ENCODE results near the gene TNFAIP8L2.
"Not testable (repeated sequence)": the region's sequence is repeated elsewhere in the genome, so short reads cannot be mapped to it uniquely, and the experiment has no call there.

Gene TNFAIP8L2

GRCh38 chr1:151193304-151193703, 36.9 kb downstream of the TNFAIP8L2 start:
- no peak for DNase-seq

DNA sequence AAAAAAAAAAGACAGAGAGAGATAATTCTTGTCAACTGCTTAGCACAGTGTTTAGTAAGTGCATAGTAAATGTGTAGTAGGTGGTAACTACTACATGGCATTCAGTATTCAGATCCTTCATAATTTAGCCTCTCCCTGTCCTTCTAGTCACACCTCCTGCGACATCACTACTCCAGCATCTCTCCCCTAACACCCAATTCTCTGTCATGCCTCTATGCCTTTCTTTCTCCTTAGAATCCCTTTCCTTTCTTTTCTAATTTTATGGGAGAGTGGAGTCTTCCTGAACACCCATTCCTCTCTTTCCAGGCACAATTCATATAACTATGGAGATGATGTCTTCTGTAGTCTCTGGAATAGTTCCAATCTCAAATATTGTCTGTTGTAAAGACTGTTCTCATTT, 37.4 kb downstream of the TNFAIP8L2 start:
- no peak for DNase-seq

GRCh38 chr1:151194894-151195594, 38.6 kb downstream of the TNFAIP8L2 start:
- not testable (repeated sequence) for DNase-seq

DNA sequence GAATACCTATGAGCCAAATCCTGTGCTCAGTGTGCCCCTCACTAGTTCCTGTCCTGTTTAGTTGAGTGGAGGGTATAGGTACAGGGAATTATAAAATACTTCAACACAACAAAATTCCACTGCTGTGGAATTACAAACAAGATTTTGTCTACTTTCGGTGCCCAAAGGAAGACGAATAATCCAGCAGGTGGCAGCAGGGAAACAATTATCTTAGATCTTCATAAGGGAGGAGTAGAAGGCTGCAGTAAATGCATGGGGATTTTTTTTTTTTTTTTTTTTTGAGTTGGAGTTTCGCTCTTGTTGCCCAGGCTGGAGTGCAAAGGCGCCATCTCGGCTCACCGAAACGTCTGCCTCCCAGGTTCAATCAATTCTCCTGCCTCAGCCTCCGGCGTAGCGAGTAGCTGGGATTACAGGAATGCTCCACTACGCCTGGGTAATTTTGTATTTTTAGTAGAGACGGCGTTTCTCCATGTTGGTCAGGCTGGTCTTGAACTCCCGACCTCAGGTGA, 39.9 kb downstream of the TNFAIP8L2 start:
- DNase-seq, result peak; percentile 60

DNA sequence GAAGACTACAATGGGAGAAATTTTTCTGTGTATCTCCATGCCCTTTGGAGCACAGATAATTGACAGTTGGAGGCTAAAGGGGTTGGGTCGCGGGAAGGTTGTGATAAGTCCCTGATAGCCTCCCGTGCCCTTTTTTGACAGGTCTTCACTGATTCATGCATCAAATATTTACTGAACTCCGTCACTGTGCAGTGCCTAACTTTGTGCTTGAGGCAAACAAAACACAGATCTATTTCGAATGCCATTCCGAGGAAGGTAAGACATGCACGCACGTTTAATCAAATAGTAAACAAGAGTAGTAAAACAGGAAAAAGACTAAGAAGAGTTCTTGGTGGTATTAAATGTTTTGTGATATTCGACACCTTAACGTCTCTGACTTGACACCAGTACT, 41.4 kb downstream of the TNFAIP8L2 start:
- no peak for DNase-seq

DNA sequence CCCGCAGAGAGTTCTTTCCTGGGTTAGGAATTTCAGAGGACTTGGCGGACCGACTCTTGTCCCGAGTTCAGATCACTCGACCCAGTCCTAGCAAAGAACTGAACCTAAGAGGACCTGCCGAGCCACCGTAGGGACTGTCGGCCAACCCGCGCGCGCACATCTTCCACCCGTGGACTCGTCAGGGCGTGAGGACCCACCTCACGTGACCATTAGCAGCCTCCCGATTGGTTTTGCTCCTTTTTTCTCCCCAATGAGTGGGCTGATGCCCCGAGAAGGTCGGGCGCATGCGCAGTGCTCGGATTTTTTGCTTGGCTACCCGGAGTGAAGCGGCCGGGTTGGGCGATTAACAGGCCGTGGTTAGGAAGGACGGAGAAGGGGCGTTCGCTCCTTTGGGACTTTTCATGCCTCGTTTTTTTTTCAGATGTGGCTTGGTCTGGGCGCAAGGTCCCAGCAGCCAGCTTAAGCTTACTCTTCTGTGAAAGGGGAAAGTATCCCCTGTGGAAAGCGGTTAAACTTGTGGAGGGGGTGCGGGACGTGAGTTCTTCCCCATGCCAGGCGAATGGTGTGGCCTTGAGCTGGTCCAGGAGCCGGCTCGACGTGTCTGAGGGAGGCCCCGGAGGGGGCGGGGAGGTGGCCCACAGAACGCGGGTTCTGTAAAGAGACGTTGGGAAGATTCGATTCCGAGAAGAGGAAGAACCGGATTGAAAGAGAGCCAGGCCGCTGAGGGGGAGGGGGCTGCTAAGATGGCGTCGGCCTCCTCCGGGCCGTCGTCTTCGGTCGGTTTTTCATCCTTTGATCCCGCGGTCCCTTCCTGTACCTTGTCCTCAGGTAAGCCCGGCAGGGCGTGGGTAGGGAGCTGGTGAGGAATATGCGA, 42.0 kb downstream of the TNFAIP8L2 start, which contains the start of gene PIP5K1A:
PIP5K1A (plus strand) TSS at position 299 of the 874 bp plus-strand sequence; CDS start at position 744, 445 bp downstream.
- DNase-seq, result peak; percentile 98

DNA sequence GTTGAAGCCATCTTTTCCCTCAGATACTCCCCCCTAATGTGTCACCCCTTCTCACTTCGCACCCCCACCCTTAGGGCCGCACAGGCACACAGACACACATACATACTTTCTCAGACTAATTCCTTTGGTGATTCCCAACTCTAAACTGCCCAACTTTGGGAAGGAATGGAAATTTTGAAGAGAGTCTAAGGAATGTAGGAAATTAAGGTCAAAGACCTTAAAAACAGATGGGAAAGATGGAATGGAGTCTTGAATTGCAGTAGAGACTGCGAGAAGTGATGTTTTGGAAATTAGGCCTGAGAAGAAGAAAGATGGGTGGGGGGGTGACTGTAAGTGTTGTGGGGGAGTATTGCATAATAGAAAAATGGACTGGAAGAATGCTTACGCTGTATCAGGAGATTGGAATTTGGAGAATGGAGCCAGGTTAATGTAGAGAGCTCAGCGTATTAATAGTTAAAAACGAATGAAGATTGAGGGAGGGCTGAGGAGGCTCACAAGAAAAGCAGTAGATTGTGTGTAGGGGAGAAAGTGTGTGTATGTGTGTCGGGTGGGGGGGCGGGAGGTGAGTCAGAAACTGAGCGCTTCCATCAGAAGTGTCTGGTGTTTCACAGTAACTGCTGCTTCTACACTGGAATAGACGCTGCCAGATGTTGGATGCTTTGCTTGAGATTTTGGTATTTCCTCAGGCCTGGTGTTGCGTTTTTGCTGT, 43.6 kb downstream of the TNFAIP8L2 start:
- DNase-seq, result no peak

- DNase-seq, result not testable (repeated sequence)
These were observed 49.0 kb downstream of the TNFAIP8L2 start for GRCh38 chr1:151205381-151205965.

Data from central memory CD4-positive, alpha-beta T cell (primary cell).